H1 (cell line): ENCODE measurements around the gene ZNF423. TPM values are rescaled to one million over a fixed set of nuclear protein-coding genes. Genes with fewer than 3 reads are reported as not detected.

Experiments
- CHD7 ChIP-seq: fragments of 300-600 bp; sonication (generic); IDR thresholded peaks from 2 replicates; pipeline ENCODE4 v1.7.1; 2012; ENCODE audit warnings: low read length, moderate library complexity, mild to moderate bottlenecking, inconsistent platforms; ENCODE audit not compliant: insufficient replicate concordance
- HDAC2 ChIP-seq, 2 experiments: fragments of 300-600 bp in 1 of 2; sonication (generic) in 1 of 2; IDR thresholded peaks; 2 replicates each; pipeline ENCODE4 v1.6.1; 2011 to 2012; ENCODE audit warnings: low read depth in 2 of 2, low read length in 2 of 2, mild to moderate bottlenecking in 2 of 2, moderate library complexity in 2 of 2, borderline replicate concordance in 1 of 2, inconsistent platforms in 1 of 2
- KDM1A ChIP-seq: fragments of 200-600, 300-600 bp; sonication (generic); IDR thresholded peaks from 2 replicates; pipeline ENCODE4 v1.7.1; 2016; ENCODE audit warnings: mild to moderate bottlenecking, low read length, borderline replicate concordance
- POLR2AphosphoS5 ChIP-seq: IDR thresholded peaks from 2 replicates; pipeline ENCODE4 v1.6.1; 2011; ENCODE audit warnings: low read depth, low read length
- POU5F1 ChIP-seq: IDR thresholded peaks from 2 replicates; pipeline ENCODE4 v1.6.1; 2011; ENCODE audit warnings: low read depth, mild to moderate bottlenecking, low read length, moderate library complexity
- polyA plus RNA-seq, 7 experiments: library from polyadenylated mRNA; depleted of rRNA in 3 of 7; stranded (reverse) in 5 of 7; unstranded in 2 of 7; fragments of >200 nt in 5 of 7; fragments of 200-250 nt in 2 of 7; gene quantifications; 1 replicate in 5 of 7; 2 replicates in 1 of 7; 4 replicates in 1 of 7; pipeline versions ENCODE4 v1.2.1 to v1.2.3, GENCODE V29; 2011 to 2013; ENCODE audit warnings: missing spikeins in 2 of 7, mixed read lengths in 2 of 7
- total RNA-seq: library from RNA; stranded (reverse); fragmentation: NEBNext Ultra II Directional; extraction: Animal tissue kit (Norgen Biotek cat#: 25700); gene quantifications from 2 replicates; pipeline ENCODE4 v1.2.1, GENCODE V29; 2021

Gene ZNF423
- total and polyA plus RNA-seq, 2 of the 8 experiments (the other 6 are each of a cell fraction or from before 2014, with no cell fraction given) = 38.2 to 52.3 TPM

- TF ChIP-seq CHD7 (no peak), POLR2AphosphoS5 (no peak), KDM1A (no peak), POU5F1 (no peak), HDAC2 (IDR thresholded peaks at IDR 0.05; ENCODE audit: borderline replicate concordance in 1 of 2, low read depth in 2 of 2, low read length in 2 of 2) (no peak)
- TF ChIP-seq, all 59 proteins: peak for 0
These were observed 320.9 kb downstream of the ZNF423 start (continued) for GRCh38 chr16:49534901-49535610.
